ENCODE results near the gene LOC128125822.

LOC128125822 gene

GRCh38 chr6:63527658-63528514 lies 44.4 kb upstream of the LOC128125822 start:
- H3K9me3 ChIP-seq: no peaks in the 10 kb centered on the region
- H3K27me3 ChIP-seq: no peaks in the 10 kb centered on the region
- H3K27ac ChIP-seq: no peak overlapping the region
- no peak overlapping the region for H3K4me3 ChIP-seq (replicated peaks in 1 of 3)
- no peak for DNase-seq
- TF ChIP-seq POLR2A (IDR thresholded peaks at IDR 0.05): no peak
- intact Hi-C loops (cut with DNase I): no loop called here
- peaks cover 4% of the 10 kb centered on the region in 2 donors for H3K4me1 ChIP-seq
- H3K36me3 ChIP-seq: no peaks in the 10 kb centered on the region
- 86 to 87% methylated on average over 6 of the region's 6 CpGs for WGBS, 2 donors

GRCh38 chr6:63529498-63529897 lies 42.8 kb upstream of the LOC128125822 start:
- Histone ChIP-seq H3K4me3 (replicated peaks in 1 of 3) (no peak overlapping the region), H3K36me3 (no peaks in the 10 kb centered on the region), H3K4me1 (peaks cover 4% of the 10 kb centered on the region in 2 donors), H3K9me3 (no peaks in the 10 kb centered on the region), H3K27ac (no peak overlapping the region), H3K27me3 (no peaks in the 10 kb centered on the region)
- intact Hi-C loops (cut with DNase I): no loop called here
- no peak for DNase-seq
- no peak for TF ChIP-seq CTCF (IDR thresholded peaks at IDR 0.05)
- 76 to 80% methylated on average over 4 of the region's 4 CpGs for WGBS, 2 donors

- no peak for DNase-seq
- no peaks in the 10 kb centered on the region for H3K36me3 ChIP-seq
- H3K4me1 ChIP-seq: peaks cover 4% of the 10 kb centered on the region in 2 donors
- 93% methylated on average over 3 of the region's 3 CpGs for WGBS, 2 donors
- H3K27ac ChIP-seq: no peak overlapping the region
- no peaks in the 10 kb centered on the region for H3K27me3 ChIP-seq
- no peak overlapping the region for H3K4me3 ChIP-seq (replicated peaks in 1 of 3)
- no peak for TF ChIP-seq CTCF (IDR thresholded peaks at IDR 0.05)
- intact Hi-C loops (cut with DNase I): no loop called here
- no peaks in the 10 kb centered on the region for H3K9me3 ChIP-seq
Measured at GRCh38 chr6:63530182-63530581, 42.1 kb upstream of the LOC128125822 start.

GRCh38 chr6:63530991-63531390 lies 41.3 kb upstream of the LOC128125822 start:
- Histone ChIP-seq H3K27ac (no peak overlapping the region), H3K4me3 (replicated peaks in 1 of 3) (no peak overlapping the region), H3K36me3 (no peaks in the 10 kb centered on the region), H3K9me3 (no peaks in the 10 kb centered on the region), H3K27me3 (no peaks in the 10 kb centered on the region), H3K4me1 (peaks cover 4% of the 10 kb centered on the region in 2 donors)
- TF ChIP-seq POLR2A (IDR thresholded peaks at IDR 0.05) (no peak), CTCF (IDR thresholded peaks at IDR 0.05) (no peak)
- 91 to 94% methylated on average over 1 of the region's 1 CpG for WGBS, 2 donors
- DNase-seq: no peak
- intact Hi-C loops (cut with DNase I): no loop called here

GRCh38 chr6:63533026-63533425 lies 39.3 kb upstream of the LOC128125822 start:
- no peaks in the 10 kb centered on the region for H3K27me3 ChIP-seq
- H3K9me3 ChIP-seq: no peaks in the 10 kb centered on the region
- intact Hi-C loops (cut with DNase I): no loop called here
- peaks cover 5 to 9% of the 10 kb centered on the region in 2 donors for H3K4me1 ChIP-seq
- 87 to 96% methylated on average over 3 of the region's 3 CpGs for WGBS, 2 donors
- no peak for DNase-seq
- no peak overlapping the region for H3K4me3 ChIP-seq (replicated peaks in 1 of 3)
- TF ChIP-seq POLR2A (IDR thresholded peaks at IDR 0.05) (no peak), CTCF (IDR thresholded peaks at IDR 0.05) (no peak)
- no peak overlapping the region for H3K27ac ChIP-seq
- no peaks in the 10 kb centered on the region for H3K36me3 ChIP-seq

All from thyroid gland (tissue), 4 donors.